DND-41 (cell line): ENCODE results near the gene MEF2C.

Source experiments
- ATAC-seq: fragments of 200-7000 bp; cut with Tn5 transposase; 3 replicates; pipeline ENCODE4 v1.9.1; 2021; ENCODE audit warnings: low read depth; ENCODE audit not compliant: insufficient read depth
- DNase-seq: peaks from one replicate; pipeline ENCODE4 v3.0.0-alpha.2; 2020
- H2AFZ ChIP-seq: 2 replicates; pipeline ENCODE4 v1.6.0; 2012; ENCODE audit warnings: low read depth, low read length
- H3K27ac ChIP-seq: 2 replicates; pipeline ENCODE4 v1.5.1; 2012; ENCODE audit warnings: low read length, inconsistent platforms
- H3K27me3 ChIP-seq: fragments of 200-600 bp; sonication (generic); 2 replicates; pipeline ENCODE4 v1.6.0; 2012; ENCODE audit warnings: low read length, mild to moderate bottlenecking, inconsistent platforms; ENCODE audit not compliant: insufficient read depth, poor library complexity
- H3K36me3 ChIP-seq: 2 replicates; pipeline ENCODE4 v1.5.1; 2012; ENCODE audit warnings: low read length, inconsistent platforms; ENCODE audit not compliant: insufficient read depth
- H3K4me1 ChIP-seq: 2 replicates; pipeline ENCODE4 v1.5.1; 2012; ENCODE audit warnings: mild to moderate bottlenecking, low read length; ENCODE audit not compliant: insufficient read depth
- H3K4me2 ChIP-seq: 2 replicates; pipeline ENCODE4 v1.6.0; 2012; ENCODE audit warnings: mild to moderate bottlenecking, moderate library complexity, low read length, inconsistent platforms; ENCODE audit not compliant: insufficient read depth
- H3K4me3 ChIP-seq, 2 experiments: fragments of 200-600 bp in 1 of 2; shearing (Covaris generic) in 1 of 2; 2 replicates each; pipeline ENCODE4 v1.5.1; 2012 to 2016; ENCODE audit warnings: inconsistent platforms in 2 of 2, low read length in 2 of 2, mild to moderate bottlenecking in 2 of 2, low read depth in 1 of 2, moderate library complexity in 1 of 2
- H3K79me2 ChIP-seq: 2 replicates; pipeline ENCODE4 v1.6.0; 2012; ENCODE audit warnings: low read length, inconsistent platforms; ENCODE audit not compliant: insufficient read depth
- H3K9ac ChIP-seq: 2 replicates; pipeline ENCODE4 v1.6.0; 2012; ENCODE audit warnings: low read depth, mild to moderate bottlenecking, inconsistent platforms, low read length, moderate library complexity
- H3K9me3 ChIP-seq: 2 replicates; pipeline ENCODE4 v1.5.1; 2012; ENCODE audit warnings: low read length, moderate library complexity, mild to moderate bottlenecking, inconsistent platforms; ENCODE audit not compliant: insufficient read depth, severe bottlenecking
- H4K20me1 ChIP-seq: 2 replicates; pipeline ENCODE4 v1.6.0; 2012; ENCODE audit warnings: low read length; ENCODE audit not compliant: insufficient read depth
- CTCF ChIP-seq: IDR thresholded peaks from 2 replicates; pipeline ENCODE4 v1.5.1; 2012; ENCODE audit warnings: borderline replicate concordance, low read length, moderate library complexity, mild to moderate bottlenecking; ENCODE audit not compliant: poor library complexity, severe bottlenecking; ENCODE audit errors: extremely low read depth
- EZH2 ChIP-seq: IDR thresholded peaks from 3 replicates; pipeline ENCODE4 v1.6.1; 2012; ENCODE audit warnings: borderline replicate concordance, low read depth, mild to moderate bottlenecking, moderate library complexity, low read length, inconsistent platforms; ENCODE audit not compliant: severe bottlenecking

Gene MEF2C

GRCh38 chr5:88782571-88782970 is 100.4 kb downstream of the MEF2C start:
- DNase-seq (no peak), ATAC-seq (no peak)
- H3K4me1 ChIP-seq = no peaks in the 10 kb centered on the region
- TF ChIP-seq CTCF = no peak
- TF ChIP-seq EZH2 = no peak
- no peak overlapping the region for H3K27ac ChIP-seq
- H2AFZ ChIP-seq = no peak overlapping the region
- no peaks in the 10 kb centered on the region for H3K79me2 ChIP-seq
- H3K9me3 ChIP-seq = no peaks in the 10 kb centered on the region
- H4K20me1 ChIP-seq = no peaks in the 10 kb centered on the region
- no peaks in the 10 kb centered on the region for H3K27me3 ChIP-seq
- H3K9ac ChIP-seq = no peak overlapping the region
- no peaks in the 10 kb centered on the region for H3K36me3 ChIP-seq
- H3K4me2 ChIP-seq = no peak overlapping the region
- no peak overlapping the region for H3K4me3 ChIP-seq

- no peak overlapping the region for H3K9ac ChIP-seq
- DNase-seq (no peak), ATAC-seq (no peak)
- H3K36me3 ChIP-seq = no peaks in the 10 kb centered on the region
- no peak overlapping the region for H2AFZ ChIP-seq
- H3K4me1 ChIP-seq = no peaks in the 10 kb centered on the region
- H3K9me3 ChIP-seq = no peaks in the 10 kb centered on the region
- H3K4me3 ChIP-seq = no peak overlapping the region
- H3K79me2 ChIP-seq = no peaks in the 10 kb centered on the region
- no peaks in the 10 kb centered on the region for H3K27me3 ChIP-seq
- TF ChIP-seq EZH2 (no peak), CTCF (no peak)
- no peak overlapping the region for H3K27ac ChIP-seq
- H3K4me2 ChIP-seq = no peak overlapping the region
- H4K20me1 ChIP-seq = no peaks in the 10 kb centered on the region
Observed at GRCh38 chr5:88780736-88781135, 102.2 kb downstream of the MEF2C start.

- Histone ChIP-seq H4K20me1 (no peaks in the 10 kb centered on the region), H3K9me3 (no peaks in the 10 kb centered on the region), H3K36me3 (no peaks in the 10 kb centered on the region), H2AFZ (no peak overlapping the region), H3K9ac (no peak overlapping the region), H3K27me3 (no peaks in the 10 kb centered on the region), H3K4me1 (no peaks in the 10 kb centered on the region), H3K79me2 (no peaks in the 10 kb centered on the region), H3K4me2 (no peak overlapping the region), H3K4me3 (no peak overlapping the region), H3K27ac (no peak overlapping the region)
- ATAC-seq (no peak), DNase-seq (no peak)
- TF ChIP-seq CTCF = no peak
- no peak for TF ChIP-seq EZH2
Observed at GRCh38 chr5:88778736-88779135, 104.2 kb downstream of the MEF2C start.

GRCh38 chr5:88776692-88777091 is 106.3 kb downstream of the MEF2C start:
- TF ChIP-seq EZH2 (no peak), CTCF (no peak)
- DNase-seq = no peak
- Histone ChIP-seq H3K4me3 (no peak overlapping the region), H3K9me3 (no peaks in the 10 kb centered on the region), H3K9ac (no peak overlapping the region), H2AFZ (no peak overlapping the region), H3K4me1 (no peaks in the 10 kb centered on the region), H3K4me2 (no peak overlapping the region), H4K20me1 (no peaks in the 10 kb centered on the region), H3K79me2 (no peaks in the 10 kb centered on the region), H3K27ac (no peak overlapping the region), H3K36me3 (no peaks in the 10 kb centered on the region), H3K27me3 (no peaks in the 10 kb centered on the region)
- ATAC-seq = no peak
